Endothelial cell of umbilical vein (primary cell): ENCODE data around the gene ERP29. TPM values are rescaled to one million over a fixed set of nuclear protein-coding genes. Genes with fewer than 3 reads are reported as not detected.

Experiments
- BruUV-seq: library from RNA; stranded (reverse); fragments of 400-500 nt; replicated peaks from 2 replicates; lab custom pipeline; 2021; lab: Mats Ljungman, UMichigan
- CTCF ChIA-PET: fragments of 300-600, 350-600 bp; sonication (Branson Sonifier 250); formaldehyde crosslinking; loops from one replicate; lab custom pipeline; 2021; ENCODE audit warnings: antibody characterized with exemption, inconsistent platforms; lab: Charles Lee
- POLR2A ChIA-PET: fragments of 300-600, 350-600 bp; sonication (Branson Sonifier 250); formaldehyde crosslinking; loops from one replicate; lab custom pipeline; 2021; ENCODE audit warnings: antibody characterized with exemption, inconsistent platforms; lab: Charles Lee
- DNase-seq: peaks from one replicate; pipeline ENCODE4 v3.0.0-alpha.2; 2011; ENCODE audit warnings: low read depth, low spot score
- FAIRE-seq: peaks from 2 replicates; lab custom pipeline; 2011; peaks lifted over from hg19 to GRCh38; lab: Jason Lieb, UNC
- H2AFZ ChIP-seq: 2 replicates; pipeline ENCODE4 v1.6.0; 2012; ENCODE audit warnings: low read depth, low read length, control low read depth, inconsistent platforms
- H3K27ac ChIP-seq: 2 replicates; pipeline ENCODE4 v1.5.1; 2011; ENCODE audit warnings: low read depth, mild to moderate bottlenecking, control low read depth, low read length, moderate library complexity; ENCODE audit not compliant: insufficient read depth
- H3K27me3 ChIP-seq, 2 experiments: 2 replicates each; pipeline versions ENCODE4 v1.6.0 to v1.6.1; 2011; ENCODE audit warnings: low read length in 2 of 2, mixed read lengths in 1 of 2; ENCODE audit not compliant: control insufficient read depth in 2 of 2, insufficient read depth in 2 of 2
- H3K36me3 ChIP-seq, 2 experiments: 2 replicates in 1 of 2; 3 replicates in 1 of 2; pipeline ENCODE4 v1.5.1; 2011; ENCODE audit warnings: low read length in 2 of 2, mild to moderate bottlenecking in 1 of 2, moderate library complexity in 1 of 2; ENCODE audit not compliant: control insufficient read depth in 2 of 2, insufficient read depth in 2 of 2; ENCODE audit errors: extremely low read depth in 1 of 2
- H3K4me1 ChIP-seq: 3 replicates; pipeline ENCODE4 v1.5.1; 2011; ENCODE audit warnings: mild to moderate bottlenecking, low read length; ENCODE audit not compliant: control insufficient read depth, insufficient read depth; ENCODE audit errors: extremely low read depth
- H3K4me2 ChIP-seq: 2 replicates; pipeline ENCODE4 v1.6.1; 2011; ENCODE audit warnings: low read length, control low read depth, mixed read lengths; ENCODE audit not compliant: insufficient read depth
- H3K4me3 ChIP-seq, 3 experiments: fragments of 200-600 bp in 1 of 3; sonication (generic), shearing (Covaris generic) in 1 of 3; replicated peaks in 1 of 3; 2 replicates each; pipeline ENCODE4 v1.5.1; 2011 to 2016; ENCODE audit warnings: control low read depth in 3 of 3, low read length in 3 of 3, mild to moderate bottlenecking in 2 of 3, inconsistent platforms in 1 of 3, low read depth in 1 of 3, moderate library complexity in 1 of 3; ENCODE audit not compliant: insufficient read depth in 1 of 3
- H3K79me2 ChIP-seq: 2 replicates; pipeline ENCODE4 v1.6.0; 2012; ENCODE audit warnings: low read length, inconsistent platforms; ENCODE audit not compliant: control insufficient read depth, insufficient read depth
- H3K9ac ChIP-seq: replicated peaks from 2 replicates; pipeline ENCODE3; 2011; ENCODE audit warnings: low read length, control low read depth; ENCODE audit not compliant: insufficient read depth; ENCODE audit errors: extremely low read depth
- H3K9me1 ChIP-seq: replicated peaks from 3 replicates; pipeline ENCODE4 v1.6.0; 2011; ENCODE audit warnings: mild to moderate bottlenecking, low read length; ENCODE audit not compliant: control insufficient read depth, insufficient read depth; ENCODE audit errors: extremely low read depth
- H3K9me3 ChIP-seq: replicated peaks from 2 replicates; pipeline ENCODE4 v1.5.1; 2012; ENCODE audit warnings: low read length, inconsistent platforms; ENCODE audit not compliant: control insufficient read depth, insufficient read depth
- H4K20me1 ChIP-seq: replicated peaks from 2 replicates; pipeline ENCODE3; 2011; ENCODE audit warnings: mild to moderate bottlenecking, low read length; ENCODE audit not compliant: control insufficient read depth, insufficient read depth; ENCODE audit errors: extremely low read depth
- CTCF ChIP-seq, 2 donors: IDR thresholded peaks; 1 replicate in 1 of 2; 2 replicates in 1 of 2; pipeline ENCODE4 v1.5.1; 2011; ENCODE audit warnings: low read length in 2 of 2, mild to moderate bottlenecking in 2 of 2, moderate library complexity in 2 of 2, control low read depth in 1 of 2, inconsistent platforms in 1 of 2, low read depth in 1 of 2; ENCODE audit not compliant: insufficient read depth in 1 of 2; ENCODE audit errors: extremely low read depth in 1 of 2
- EZH2 ChIP-seq: IDR thresholded peaks from 2 replicates; pipeline ENCODE4 v1.6.1; 2012; ENCODE audit warnings: borderline replicate concordance, low read depth, mild to moderate bottlenecking, moderate library complexity, low read length, inconsistent platforms; ENCODE audit not compliant: severe bottlenecking
- FOS ChIP-seq: IDR thresholded peaks from 2 replicates; pipeline ENCODE4 v1.6.1; 2011; ENCODE audit warnings: mild to moderate bottlenecking, low read length, moderate library complexity, borderline replicate concordance; ENCODE audit not compliant: insufficient read depth
- GATA2 ChIP-seq: IDR thresholded peaks from 2 replicates; pipeline ENCODE4 v1.7.0; 2011; ENCODE audit warnings: low read depth, mild to moderate bottlenecking, moderate library complexity, mixed read lengths, low read length; ENCODE audit not compliant: insufficient read length, insufficient read depth
- JUN ChIP-seq: IDR thresholded peaks from 2 replicates; pipeline ENCODE4 v1.6.1; 2011; ENCODE audit warnings: borderline replicate concordance, low read depth; ENCODE audit not compliant: insufficient read length, insufficient read depth
- MYC ChIP-seq: IDR thresholded peaks from one replicate; pipeline ENCODE4 v1.6.1; 2011; ENCODE audit warnings: mild to moderate bottlenecking, low read depth, low read length
- POLR2A ChIP-seq: IDR thresholded peaks from 2 replicates; pipeline ENCODE4 v1.6.1; 2012; ENCODE audit warnings: low read depth, mild to moderate bottlenecking, control low read depth, low read length
- POLR2AphosphoS5 ChIP-seq: IDR thresholded peaks from 2 replicates; pipeline ENCODE4 v1.6.1; 2012; ENCODE audit warnings: low read depth, mild to moderate bottlenecking, control low read depth, low read length, moderate library complexity; ENCODE audit not compliant: insufficient read depth
- dilution Hi-C: fragments of 300-500 bp; cut with MboI; formaldehyde crosslinking; loops from one replicate; pipeline ENCODE4 v1.15.0; 2019; ENCODE audit warnings: low sequenced_read_pairs; ENCODE audit not compliant: extremely low pct_ligation_motif_present
- intact Hi-C: fragments of 100-400 bp; cut with micrococcal nuclease; formaldehyde crosslinking; loops from one replicate; pipeline ENCODE4 v1.10.0; 2022
- polyA plus RNA-seq, 4 experiments: library from polyadenylated mRNA; depleted of rRNA in 3 of 4; stranded (reverse) in 3 of 4; unstranded in 1 of 4; fragments of >200 nt; gene quantifications; 2 replicates each; pipeline versions ENCODE4 v1.2.1 to v1.2.3, GENCODE V29; 2011 to 2012; ENCODE audit warnings: missing spikeins in 1 of 4
- total RNA-seq: library from RNA; stranded (reverse); gene quantifications from 2 replicates; pipeline ENCODE4 v1.2.3, GENCODE V29; 2021
- TF ChIP-seq, protein P1 (sequence below): IDR thresholded peaks from 2 replicates; pipeline ENCODE4 v1.6.1; 2011; ENCODE audit not compliant: insufficient read depth, insufficient read length

Gene ERP29
- total and polyA plus RNA-seq, 2 donors (not counting 3 experiments of a cell fraction or from before 2014, with no cell fraction given): 77.1 to 116 TPM

DNA sequence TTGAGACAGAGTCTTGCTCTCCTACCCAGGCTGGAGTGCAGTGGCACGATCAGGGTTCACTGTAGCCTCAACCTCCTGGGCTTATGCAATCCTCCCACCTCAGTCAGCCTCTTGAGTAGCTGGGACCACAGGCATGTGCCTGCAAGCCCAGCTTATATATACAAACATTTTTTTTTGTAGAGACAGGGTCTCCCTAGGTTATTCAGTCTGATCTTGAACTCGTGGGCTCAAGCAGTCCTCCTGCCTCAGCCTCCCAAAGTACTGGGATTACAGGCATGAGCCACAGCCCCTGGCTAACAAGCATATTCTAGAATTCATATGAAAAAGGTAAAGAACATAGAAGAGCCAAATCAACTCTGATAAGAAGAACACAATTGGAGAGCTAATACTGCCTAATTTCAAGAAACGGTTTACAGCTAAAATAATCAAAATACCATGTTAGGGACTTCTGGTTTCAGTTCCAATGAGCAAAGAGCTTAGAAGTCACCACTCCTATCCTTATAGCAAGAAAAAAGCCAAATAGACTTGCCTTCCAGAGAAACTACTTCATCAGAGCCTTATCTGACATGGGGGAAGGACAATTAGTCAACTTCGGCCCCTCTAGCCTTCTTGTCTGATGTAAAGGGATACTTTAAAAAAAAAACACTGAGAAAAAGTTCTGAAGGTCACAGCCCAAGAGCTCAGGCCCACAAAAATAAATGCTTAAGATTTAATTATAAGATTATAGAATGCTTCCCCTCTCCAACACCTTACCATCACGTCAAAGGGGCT lies 37.9 kb upstream of the ERP29 start:
- BruUV-seq: no TSS peak
- Histone ChIP-seq H3K9ac (no peak overlapping the region), H3K9me3 (no peaks in the 10 kb centered on the region), H3K36me3 (no peaks in the 10 kb centered on the region), H2AFZ (no peak overlapping the region), H3K27me3 (no peaks in the 10 kb centered on the region), H3K4me1 (no peaks in the 10 kb centered on the region), H4K20me1 (no peaks in the 10 kb centered on the region), H3K9me1 (no peaks in the 10 kb centered on the region), H3K4me3 (no peak overlapping the region), H3K4me2 (no peak overlapping the region), H3K79me2 (no peaks in the 10 kb centered on the region), H3K27ac (no peak overlapping the region)
- DNase-seq (no peak), FAIRE-seq (no peak)
- CTCF ChIA-PET: interaction anchor here (1.2 to 1.4 kb wide), 2 partner anchors 31 to 106 kb away, joined by 3 to 6 read pairs; no protein-coding TSS in a partner anchor
- dilution Hi-C loops: no loop called here
- POLR2A ChIA-PET: no interaction called here
- TF ChIP-seq EZH2: no peak
- TF ChIP-seq MYC: no peak
- TF ChIP-seq, protein P1, sequence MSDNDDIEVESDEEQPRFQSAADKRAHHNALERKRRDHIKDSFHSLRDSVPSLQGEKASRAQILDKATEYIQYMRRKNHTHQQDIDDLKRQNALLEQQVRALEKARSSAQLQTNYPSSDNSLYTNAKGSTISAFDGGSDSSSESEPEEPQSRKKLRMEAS: no peak
- no peak for TF ChIP-seq GATA2
- TF ChIP-seq JUN: no peak
- no peak for TF ChIP-seq POLR2A
- TF ChIP-seq POLR2AphosphoS5: no peak
- TF ChIP-seq FOS: no peak
- no peak for TF ChIP-seq CTCF (IDR thresholded peaks at IDR 0.05; ENCODE audit: extremely low read depth in 1 of 2, insufficient read depth in 1 of 2, low read depth in 1 of 2, low read length in 2 of 2)
- intact Hi-C loops: no loop called here
